Activated CD4-positive, alpha-beta T cell treated with anti-CD3 and anti-CD28 coated beads, Interleukin-2, amount 10 ng/mL, durations not matched to agents 24 days and 14 days (primary cell): Measurements from ENCODE around the gene ZNF827. TPM values are rescaled to one million over a fixed set of nuclear protein-coding genes. Genes with fewer than 3 reads are reported as not detected.
A peak's percentile ranks its signal among the peaks of the same experiment; 100 is the strongest.

Experiments used
- DNase-seq: peaks from one replicate; pipeline ENCODE4 v3.0.0; 2022
- H3K27ac Mint-ChIP-seq: one replicate; pipeline ENCODE4 v1.8.0; 2022; ENCODE audit warnings: mild to moderate bottlenecking, mixed read lengths
- H3K27me3 Mint-ChIP-seq: one replicate; pipeline ENCODE4 v1.8.0; 2022; ENCODE audit warnings: mixed read lengths
- H3K36me3 Mint-ChIP-seq: one replicate; pipeline ENCODE4 v1.8.0; 2022; ENCODE audit warnings: low read depth, mild to moderate bottlenecking, mixed read lengths
- H3K4me1 Mint-ChIP-seq: one replicate; pipeline ENCODE4 v1.8.0; 2021; ENCODE audit warnings: mixed read lengths
- H3K4me3 Mint-ChIP-seq: one replicate; pipeline ENCODE4 v1.8.0; 2022; ENCODE audit warnings: mild to moderate bottlenecking, moderate library complexity, mixed read lengths
- H3K9me3 Mint-ChIP-seq: one replicate; pipeline ENCODE4 v1.8.0; 2021; ENCODE audit warnings: mixed read lengths
- intact Hi-C: fragments of 100-400 bp; cut with micrococcal nuclease; formaldehyde crosslinking; loops from one replicate; pipeline ENCODE4 v1.15.1; 2023
- total RNA-seq: library from RNA; stranded (reverse); gene quantifications from 2 replicates; pipeline ENCODE4 v1.2.3, GENCODE V29; 2022

ZNF827 gene
- total RNA-seq, 1 donor from 2014 or later, result 59.4 TPM

DNA sequence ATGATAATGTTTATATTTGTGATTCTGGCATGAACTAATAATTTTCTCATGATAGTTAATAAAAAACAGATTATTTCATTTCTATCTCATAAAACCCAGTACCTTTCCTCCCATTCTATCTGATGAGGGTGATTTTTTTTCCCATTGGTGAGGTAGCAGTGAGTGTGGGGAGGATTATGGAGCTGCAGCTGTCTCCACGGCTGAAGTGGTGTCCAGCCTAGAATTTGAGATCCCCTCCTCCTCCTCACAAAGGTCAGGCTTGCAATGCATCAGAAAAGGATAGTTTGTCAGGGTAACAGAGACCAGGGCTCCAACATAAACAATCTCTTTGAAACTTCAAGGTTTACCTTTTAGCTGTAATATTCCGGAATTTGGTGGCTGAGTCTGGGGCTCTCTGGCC, 197.8 kb downstream of the ZNF827 start:
- Mint-ChIP-seq H3K27me3 (peaks cover 21% of the 10 kb centered on the region), H3K4me1 (peaks cover 2% of the 10 kb centered on the region), H3K27ac (no peak overlapping the region), H3K4me3 (no peak overlapping the region), H3K36me3 (no peaks in the 10 kb centered on the region), H3K9me3 (peaks cover 11% of the 10 kb centered on the region)
- DNase-seq, result no peak
- intact Hi-C loops, result no loop called here

DNA sequence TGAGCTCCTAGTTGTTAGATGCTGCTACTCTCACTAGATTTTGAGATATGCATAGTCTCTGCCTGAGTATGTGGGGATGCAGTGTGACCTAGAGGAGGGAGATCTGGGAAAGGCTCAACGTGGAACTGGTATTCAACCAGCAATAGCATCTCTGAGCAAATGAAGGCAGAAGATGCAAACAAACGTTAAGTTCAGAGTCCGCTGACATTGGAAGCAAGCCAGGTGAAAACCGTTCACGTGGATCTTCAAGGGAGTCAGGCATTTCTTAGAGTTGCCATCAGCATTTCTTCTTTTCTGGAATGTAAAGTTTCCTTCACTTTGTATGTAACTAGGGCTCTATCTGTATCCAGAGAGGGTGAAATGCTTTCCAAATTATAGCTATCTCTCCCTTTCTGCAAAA, 198.8 kb downstream of the ZNF827 start:
- H3K4me1 Mint-ChIP-seq, result peaks cover 2% of the 10 kb centered on the region
- intact Hi-C loops, result no loop called here
- DNase-seq, result no peak
- H3K27ac Mint-ChIP-seq, result no peak overlapping the region
- H3K4me3 Mint-ChIP-seq, result no peak overlapping the region
- H3K9me3 Mint-ChIP-seq, result peaks cover 4% of the 10 kb centered on the region
- no peaks in the 10 kb centered on the region for H3K36me3 Mint-ChIP-seq
- H3K27me3 Mint-ChIP-seq, result peaks cover 17% of the 10 kb centered on the region

DNA sequence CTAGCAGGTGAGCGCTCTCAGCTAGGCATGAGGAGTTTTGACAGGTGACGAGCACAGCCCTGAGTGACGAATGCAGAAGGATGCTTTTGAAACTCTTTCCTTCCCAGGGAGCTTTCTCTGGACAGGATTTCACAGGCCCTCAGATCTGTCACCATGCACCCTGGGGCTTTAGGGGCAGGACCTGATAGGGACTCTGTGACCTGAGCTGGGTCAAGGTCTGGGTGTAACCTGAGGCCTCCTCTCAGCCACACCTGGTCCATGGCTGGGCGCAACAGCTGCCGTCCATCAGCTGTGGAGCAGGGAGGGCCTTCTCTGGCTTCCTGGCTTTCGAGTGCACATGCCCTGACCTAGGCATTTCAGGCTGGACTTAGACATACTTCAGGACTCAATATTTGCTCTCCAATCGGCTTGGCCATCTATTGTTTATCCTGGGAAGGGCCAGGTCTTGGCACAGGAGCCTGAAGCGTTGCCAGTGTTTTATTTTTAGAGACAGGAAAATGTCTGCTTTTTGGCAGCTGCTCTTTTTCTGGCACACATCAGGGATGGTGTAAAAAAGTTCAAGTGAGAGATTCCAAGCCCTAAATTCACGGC, 202.3 kb downstream of the ZNF827 start:
- Mint-ChIP-seq H3K27me3 (peaks cover 9% of the 10 kb centered on the region), H3K4me3 (no peak overlapping the region), H3K4me1 (peaks cover 18% of the 10 kb centered on the region), H3K36me3 (no peaks in the 10 kb centered on the region), H3K9me3 (no peaks in the 10 kb centered on the region), H3K27ac (no peak overlapping the region)
- DNase-seq, result no peak
- intact Hi-C loops, result no loop called here

DNA sequence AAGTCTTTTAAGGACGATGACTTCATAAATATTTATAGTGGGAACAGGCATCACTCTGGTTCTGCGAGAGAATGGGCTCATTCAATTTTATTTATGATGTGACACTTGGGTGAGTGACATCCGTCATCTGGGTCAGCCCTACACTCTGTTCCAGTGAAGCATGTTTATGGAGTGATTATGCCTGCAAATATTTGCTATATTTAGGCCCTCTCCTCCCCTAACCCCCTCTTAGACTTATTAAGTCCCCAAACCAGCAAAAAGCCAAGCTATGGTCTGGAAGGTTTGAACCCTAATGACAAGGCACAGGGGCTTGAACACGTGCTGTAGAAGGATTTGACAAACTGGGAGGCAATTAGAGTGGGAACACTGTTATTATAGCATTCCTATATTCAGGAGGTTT, 202.8 kb downstream of the ZNF827 start:
- no peaks in the 10 kb centered on the region for H3K36me3 Mint-ChIP-seq
- peaks cover 18% of the 10 kb centered on the region for H3K4me1 Mint-ChIP-seq
- intact Hi-C loops, result no loop called here
- peaks cover 7% of the 10 kb centered on the region for H3K27me3 Mint-ChIP-seq
- H3K27ac Mint-ChIP-seq, result no peak overlapping the region
- H3K4me3 Mint-ChIP-seq, result no peak overlapping the region
- H3K9me3 Mint-ChIP-seq, result no peaks in the 10 kb centered on the region
- DNase-seq, result no peak

DNA sequence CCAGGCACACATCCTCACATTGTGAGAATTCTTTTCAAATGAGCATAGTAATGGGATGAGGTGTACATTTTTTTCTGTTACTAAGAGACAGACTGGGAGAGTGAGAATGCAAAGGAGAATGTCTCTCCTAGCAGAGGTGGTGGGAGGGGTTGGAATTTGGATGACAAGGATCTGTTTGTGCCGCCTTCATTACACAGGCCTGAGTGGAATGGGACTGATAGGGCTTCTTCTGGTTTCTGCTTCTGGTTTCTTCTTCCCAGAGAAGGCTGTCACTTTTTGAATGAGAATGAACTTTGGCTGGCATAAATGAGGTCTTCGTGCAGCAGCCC, 203.3 kb downstream of the ZNF827 start:
- peaks cover 18% of the 10 kb centered on the region for H3K4me1 Mint-ChIP-seq
- no peak overlapping the region for H3K4me3 Mint-ChIP-seq
- intact Hi-C loops, result no loop called here
- no peaks in the 10 kb centered on the region for H3K36me3 Mint-ChIP-seq
- H3K27me3 Mint-ChIP-seq, result peaks cover 4% of the 10 kb centered on the region
- H3K9me3 Mint-ChIP-seq, result no peaks in the 10 kb centered on the region
- DNase-seq, result no peak
- no peak overlapping the region for H3K27ac Mint-ChIP-seq

DNA sequence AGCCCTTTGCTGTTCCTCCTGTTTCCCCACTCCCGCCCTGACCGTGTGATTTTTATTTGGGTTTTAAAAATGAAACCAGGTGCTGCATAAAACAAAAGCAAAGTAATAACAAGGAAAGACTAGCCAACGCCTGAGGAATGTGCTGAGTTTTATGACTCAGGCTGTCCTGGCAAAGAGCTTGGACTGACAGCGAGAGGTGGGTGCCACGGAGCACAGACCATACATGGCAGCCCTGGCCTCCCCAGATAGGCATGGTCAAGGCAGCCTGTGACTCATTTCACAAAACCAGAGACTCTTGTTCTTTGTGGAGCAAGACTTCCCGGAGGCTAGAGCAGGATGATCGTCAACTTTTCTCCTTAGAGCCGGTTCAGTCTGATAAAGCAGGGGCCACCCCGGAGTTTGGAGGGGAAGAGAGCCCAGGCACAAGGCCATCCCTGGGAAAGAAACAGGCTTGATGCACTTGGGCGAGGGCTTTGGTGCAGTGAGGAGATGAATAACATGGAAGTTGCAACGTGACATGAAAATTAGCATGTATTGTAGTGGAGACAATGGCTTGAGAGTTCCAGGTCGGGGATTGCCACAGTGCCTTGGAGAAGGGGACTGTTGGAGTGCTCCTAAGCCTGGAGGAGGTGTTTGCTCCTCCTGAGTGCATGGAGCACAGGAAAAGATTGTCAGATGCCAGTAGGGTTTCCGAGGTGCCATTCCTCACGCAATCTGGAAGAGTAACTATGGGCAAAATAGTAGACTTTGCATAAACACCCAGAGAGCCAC, 203.9 kb downstream of the ZNF827 start:
- Mint-ChIP-seq H3K27ac (no peak overlapping the region), H3K9me3 (no peaks in the 10 kb centered on the region), H3K4me3 (peak overlapping the region; percentile 6), H3K4me1 (peaks cover 18% of the 10 kb centered on the region), H3K27me3 (peaks cover 3% of the 10 kb centered on the region), H3K36me3 (no peaks in the 10 kb centered on the region)
- DNase-seq, result no peak
- intact Hi-C loops, result loop anchor here (5.0 kb wide), 3 partner anchors 93 to 552 kb away; partner anchors contain the start of genes OTUD4 and ZNF827

DNA sequence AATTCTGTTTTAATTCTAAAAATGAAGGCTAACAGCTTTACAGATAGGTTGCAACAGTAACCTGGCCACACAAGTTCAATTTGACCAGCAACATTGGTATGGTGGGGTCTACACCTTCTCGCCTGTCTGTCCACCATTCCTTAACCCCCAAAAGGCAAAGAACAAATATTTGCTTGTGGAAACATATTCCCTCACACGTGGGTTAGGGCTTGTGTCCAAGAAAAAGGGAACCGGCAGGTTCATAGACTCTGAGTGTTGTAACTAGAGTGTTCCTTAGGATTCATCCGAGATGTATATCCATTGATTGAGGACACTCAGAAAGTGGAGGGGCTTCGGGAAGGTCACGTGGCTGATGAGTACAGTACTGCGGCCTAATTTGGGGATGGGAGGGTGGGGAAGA, 204.6 kb downstream of the ZNF827 start:
- H3K27me3 Mint-ChIP-seq, result peaks cover 2% of the 10 kb centered on the region
- H3K36me3 Mint-ChIP-seq, result no peaks in the 10 kb centered on the region
- H3K9me3 Mint-ChIP-seq, result no peaks in the 10 kb centered on the region
- no peak overlapping the region for H3K27ac Mint-ChIP-seq
- H3K4me1 Mint-ChIP-seq, result peaks cover 18% of the 10 kb centered on the region
- no peak for DNase-seq
- H3K4me3 Mint-ChIP-seq, result peak overlapping the region; percentile 77
- intact Hi-C loops, result loop anchor here (5.0 kb wide), 3 partner anchors 93 to 552 kb away; partner anchors contain the start of genes OTUD4 and ZNF827

DNA sequence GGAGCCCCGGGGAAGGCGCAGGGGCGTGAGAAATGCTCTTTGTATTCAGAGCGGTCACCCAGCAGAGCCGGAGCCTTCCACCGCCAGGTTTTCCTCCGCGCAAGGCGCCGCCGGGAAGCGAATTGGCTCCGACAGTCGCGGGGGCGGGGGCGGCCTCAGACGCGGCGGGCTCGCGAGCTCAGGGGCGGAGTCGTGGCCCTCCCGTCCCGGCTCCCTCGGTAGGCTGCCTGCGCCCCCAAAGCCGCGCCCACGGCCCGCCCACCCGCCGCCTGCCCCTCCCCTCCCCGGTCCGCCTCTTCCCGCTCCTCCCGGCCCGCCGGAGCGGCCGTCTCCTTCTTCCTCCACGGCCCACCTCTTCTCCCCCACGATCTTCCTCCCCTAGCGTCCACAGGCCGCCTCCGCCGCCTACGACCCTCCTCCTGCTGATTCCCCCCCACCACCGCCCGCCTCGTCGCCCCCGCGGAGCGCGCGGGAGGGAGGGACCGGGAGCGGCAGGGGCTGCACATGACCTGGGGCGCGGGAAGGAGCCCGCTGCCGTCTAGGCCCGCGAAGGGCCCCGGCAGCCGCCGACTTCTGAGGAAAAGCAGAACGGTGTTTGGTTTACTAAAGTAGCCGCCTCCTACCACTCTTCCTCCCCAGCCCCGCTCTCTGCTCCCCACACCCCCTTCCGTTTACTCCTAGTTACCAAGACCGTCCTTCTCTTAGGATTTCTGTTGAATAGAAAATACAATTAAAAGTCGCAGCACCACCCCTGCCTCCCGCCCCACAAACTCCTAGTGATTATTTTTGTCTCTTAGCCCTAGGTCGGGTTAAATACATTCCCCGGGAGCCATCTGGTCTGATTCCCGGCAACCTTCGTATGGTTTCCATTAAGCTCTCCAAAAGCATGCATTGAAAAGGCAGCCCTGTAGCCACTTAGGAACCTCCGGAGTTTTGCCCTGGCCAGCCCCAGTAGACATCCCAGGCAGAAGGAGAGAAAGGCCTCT, 205.4 kb downstream of the ZNF827 start:
- Mint-ChIP-seq H3K9me3 (no peaks in the 10 kb centered on the region), H3K36me3 (no peaks in the 10 kb centered on the region), H3K27ac (peak overlapping the region; percentile 76), H3K4me3 (peak overlapping the region; percentile 77), H3K4me1 (peaks cover 18% of the 10 kb centered on the region), H3K27me3 (peaks cover 2% of the 10 kb centered on the region)
- peak; percentile 96 for DNase-seq
- intact Hi-C loops, result loop anchor here (1.0 to 5.0 kb wide), 6 partner anchors 22 to 551 kb away; partner anchors contain the start of genes MMAA, OTUD4 and ZNF827

DNA sequence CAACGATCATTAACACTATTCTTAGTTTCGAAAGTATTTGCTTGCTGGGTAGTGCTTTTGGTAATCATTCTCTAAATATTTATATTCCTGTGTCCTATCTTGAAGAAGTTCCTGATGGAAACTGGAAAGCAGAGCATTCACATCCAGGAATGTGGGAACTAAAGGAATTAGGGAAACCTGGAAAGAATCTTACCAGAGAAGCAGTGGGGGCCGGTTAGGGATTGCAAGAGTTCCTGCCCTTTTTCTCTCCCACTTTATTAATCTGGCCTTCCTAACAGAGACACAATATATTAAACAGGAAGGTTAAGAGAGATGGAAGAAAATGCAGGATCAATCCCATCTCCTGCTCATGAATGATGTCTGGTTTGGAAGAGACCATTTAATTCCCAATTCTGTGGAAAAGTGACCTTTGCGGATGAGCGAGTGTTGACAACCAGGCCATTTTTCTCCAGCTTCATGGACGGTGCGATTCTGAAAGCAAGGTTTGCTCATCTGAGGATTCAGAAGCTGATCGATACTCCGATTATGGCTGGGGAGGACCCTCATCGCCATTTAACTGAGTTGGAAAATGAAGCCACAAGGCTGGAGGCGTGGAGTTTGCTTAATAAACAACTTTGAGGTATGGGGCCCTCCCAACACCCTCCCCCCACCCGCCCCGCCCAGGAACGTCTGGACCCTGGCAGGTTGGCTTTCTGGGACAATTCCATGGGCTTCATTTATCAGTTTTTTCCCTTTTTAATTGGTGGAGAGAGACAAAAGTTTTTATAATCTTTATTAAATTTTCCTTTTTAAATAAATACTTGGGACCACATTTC, 206.4 kb downstream of the ZNF827 start:
- Mint-ChIP-seq H3K27ac (no peak overlapping the region), H3K27me3 (peaks cover 2% of the 10 kb centered on the region), H3K9me3 (no peaks in the 10 kb centered on the region), H3K4me3 (peak overlapping the region; percentile 77), H3K4me1 (peaks cover 16% of the 10 kb centered on the region), H3K36me3 (no peaks in the 10 kb centered on the region)
- no peak for DNase-seq
- intact Hi-C loops, result loop anchor here (1.0 to 5.0 kb wide), 5 partner anchors 23 to 550 kb away; partner anchors contain the start of genes OTUD4 and ZNF827

DNA sequence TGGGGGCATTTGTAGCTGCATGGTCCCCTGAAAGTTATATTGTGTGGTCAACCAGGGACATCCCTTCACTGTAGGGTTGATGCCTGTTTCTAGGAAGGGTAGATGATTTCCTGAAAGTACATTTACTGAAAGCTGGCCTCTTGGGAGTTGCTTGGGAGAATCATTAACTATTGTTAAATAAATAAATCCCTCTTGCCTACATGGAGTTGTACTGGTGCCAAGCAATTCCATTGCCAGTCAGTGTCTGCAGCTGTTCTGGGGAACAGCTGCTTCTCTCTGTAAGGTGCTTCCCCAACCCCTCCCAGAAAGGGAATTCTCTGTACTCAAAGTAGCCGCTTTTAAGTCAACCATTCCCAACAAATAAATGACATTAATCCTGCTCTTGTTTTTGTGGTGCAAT, 207.6 kb downstream of the ZNF827 start:
- no peak for DNase-seq
- Mint-ChIP-seq H3K9me3 (no peaks in the 10 kb centered on the region), H3K36me3 (no peaks in the 10 kb centered on the region), H3K27me3 (peaks cover 2% of the 10 kb centered on the region), H3K27ac (no peak overlapping the region), H3K4me1 (peaks cover 16% of the 10 kb centered on the region), H3K4me3 (no peak overlapping the region)
- intact Hi-C loops, result loop anchor here (5.0 kb wide), 3 partner anchors 96 to 549 kb away; partner anchors contain the start of genes OTUD4 and ZNF827

DNA sequence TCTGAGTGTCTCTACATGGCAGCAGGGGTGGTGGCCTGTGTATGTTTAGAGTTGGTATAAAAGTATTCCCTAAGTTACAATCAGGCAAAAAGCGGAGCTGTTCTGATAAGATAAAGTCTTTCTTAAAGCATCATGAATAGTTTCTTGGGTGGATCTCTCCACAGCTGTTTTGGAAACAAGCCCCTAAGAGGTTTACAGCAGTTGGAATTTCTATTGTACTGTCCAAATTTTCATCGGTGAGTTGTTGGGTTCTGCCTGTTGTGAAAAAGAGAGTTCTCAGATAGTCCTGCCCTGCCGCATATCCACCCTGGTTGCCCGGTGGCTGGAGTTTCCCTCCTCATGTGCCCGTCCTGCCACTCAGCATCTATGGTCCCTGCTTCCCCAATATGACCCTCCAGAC, 208.6 kb downstream of the ZNF827 start:
- Mint-ChIP-seq H3K36me3 (no peaks in the 10 kb centered on the region), H3K27ac (no peak overlapping the region), H3K4me3 (no peak overlapping the region), H3K4me1 (peaks cover 16% of the 10 kb centered on the region), H3K9me3 (no peaks in the 10 kb centered on the region), H3K27me3 (peaks cover 3% of the 10 kb centered on the region)
- intact Hi-C loops, result loop anchor here (5.0 kb wide), 3 partner anchors 97 to 548 kb away; partner anchors contain the start of genes OTUD4 and ZNF827
- DNase-seq, result no peak

DNA sequence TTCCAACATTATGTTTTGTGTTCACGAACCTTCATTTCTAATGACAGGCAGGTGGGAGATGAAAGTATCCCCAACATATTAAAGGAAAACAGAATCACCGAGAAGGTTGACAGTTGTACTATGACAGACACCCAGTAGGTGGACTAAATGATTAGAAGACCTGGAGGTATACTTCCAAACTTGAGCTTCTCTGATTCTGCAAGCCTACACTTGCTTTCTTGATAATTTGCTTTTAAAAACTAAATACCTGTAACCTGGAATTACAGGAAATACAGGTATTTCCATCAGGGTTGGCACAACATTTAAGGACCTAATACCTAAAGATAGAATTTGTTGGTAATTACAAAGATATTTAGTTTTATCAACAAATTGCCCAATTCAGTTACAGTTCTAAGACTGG, 215.3 kb downstream of the ZNF827 start:
- Mint-ChIP-seq H3K36me3 (no peaks in the 10 kb centered on the region), H3K4me3 (no peak overlapping the region), H3K9me3 (peaks cover 3% of the 10 kb centered on the region), H3K27me3 (peaks cover 2% of the 10 kb centered on the region), H3K27ac (no peak overlapping the region), H3K4me1 (peaks cover 16% of the 10 kb centered on the region)
- no peak for DNase-seq
- intact Hi-C loops, result no loop called here

DNA sequence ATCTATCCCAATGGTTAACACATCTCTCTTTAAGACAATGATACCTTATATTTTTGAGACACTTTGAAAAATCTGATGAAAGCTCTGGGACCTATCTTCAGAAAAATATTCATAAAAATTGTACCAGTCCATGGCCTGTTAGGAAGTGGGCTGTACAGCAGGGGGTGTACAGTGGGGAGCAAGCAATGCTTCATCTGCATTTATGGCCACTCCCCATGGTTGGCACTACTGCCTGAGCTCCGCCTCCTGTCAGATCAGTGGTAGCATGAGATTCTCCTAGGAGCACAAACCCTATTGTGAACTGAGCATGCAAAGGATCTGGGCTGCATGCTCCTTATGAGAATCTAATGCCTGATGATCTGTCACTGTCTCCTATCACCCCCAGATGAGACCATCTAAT, 216.1 kb downstream of the ZNF827 start:
- H3K4me1 Mint-ChIP-seq, result peaks cover 16% of the 10 kb centered on the region
- H3K27me3 Mint-ChIP-seq, result peaks cover 2% of the 10 kb centered on the region
- intact Hi-C loops, result no loop called here
- H3K36me3 Mint-ChIP-seq, result no peaks in the 10 kb centered on the region
- DNase-seq, result no peak
- H3K9me3 Mint-ChIP-seq, result peaks cover 9% of the 10 kb centered on the region
- H3K27ac Mint-ChIP-seq, result no peak overlapping the region
- no peak overlapping the region for H3K4me3 Mint-ChIP-seq
